Globus pallidus (tissue), 1 donor: Measurements from ENCODE around the gene NXPH4.

Experiments
- DNase-seq: peaks from one replicate; pipeline ENCODE4 v3.0.0-alpha.2; 2015; ENCODE audit warnings: low spot score

Gene NXPH4

DNA sequence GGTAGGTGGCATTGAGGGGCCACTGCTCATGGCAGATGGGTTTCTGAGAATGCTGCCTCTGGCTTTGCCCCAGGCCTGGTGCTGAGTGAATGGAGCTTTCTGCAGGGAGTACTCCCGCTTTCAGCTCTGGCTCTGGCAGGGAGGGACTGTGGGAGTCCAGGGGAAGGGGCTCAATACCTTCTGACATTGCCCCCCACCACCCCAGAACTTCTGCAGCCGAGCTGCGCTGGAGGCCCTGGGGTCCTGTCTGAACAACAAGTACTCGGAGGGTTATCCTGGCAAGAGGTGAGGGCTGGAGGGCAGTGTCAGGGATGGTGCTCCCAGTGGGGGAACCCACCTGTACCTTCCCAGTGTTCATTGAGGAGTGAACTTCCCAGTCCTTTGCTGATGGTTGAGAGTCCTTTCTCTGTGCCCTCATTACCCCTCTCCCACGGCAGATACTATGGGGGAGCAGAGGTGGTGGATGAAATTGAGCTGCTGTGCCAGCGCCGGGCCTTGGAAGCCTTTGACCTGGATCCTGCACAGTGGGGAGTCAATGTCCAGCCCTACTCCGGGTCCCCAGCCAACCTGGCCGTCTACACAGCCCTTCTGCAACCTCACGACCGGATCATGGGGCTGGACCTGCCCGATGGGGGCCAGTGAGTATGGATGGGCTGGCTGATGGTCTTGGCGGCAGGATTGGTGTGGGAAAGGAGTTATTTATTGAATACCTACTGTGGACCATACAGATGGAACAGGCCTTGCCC, 14.9 kb downstream of the NXPH4 start:
- no peak for DNase-seq

DNA sequence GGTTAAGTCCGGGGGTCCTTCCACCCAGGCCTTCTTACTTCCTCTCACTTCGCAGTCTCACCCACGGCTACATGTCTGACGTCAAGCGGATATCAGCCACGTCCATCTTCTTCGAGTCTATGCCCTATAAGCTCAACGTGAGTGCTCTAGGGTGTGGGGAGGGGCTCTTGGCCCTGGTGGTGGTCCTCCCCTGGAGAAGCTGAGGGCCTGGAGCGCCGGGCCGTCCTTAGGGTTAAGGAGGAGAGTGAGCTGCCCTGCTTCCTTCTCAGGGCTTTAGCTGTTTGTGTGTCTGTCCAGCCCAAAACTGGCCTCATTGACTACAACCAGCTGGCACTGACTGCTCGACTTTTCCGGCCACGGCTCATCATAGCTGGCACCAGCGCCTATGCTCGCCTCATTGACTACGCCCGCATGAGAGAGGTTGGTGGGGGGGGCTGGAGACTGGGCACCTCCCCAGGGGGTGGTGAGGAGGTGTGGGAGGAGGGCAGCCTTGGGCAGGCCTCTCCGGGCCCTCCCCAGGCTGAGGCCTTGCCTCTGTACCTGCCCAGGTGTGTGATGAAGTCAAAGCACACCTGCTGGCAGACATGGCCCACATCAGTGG, 15.7 kb downstream of the NXPH4 start:
- DNase-seq: no peak

DNA sequence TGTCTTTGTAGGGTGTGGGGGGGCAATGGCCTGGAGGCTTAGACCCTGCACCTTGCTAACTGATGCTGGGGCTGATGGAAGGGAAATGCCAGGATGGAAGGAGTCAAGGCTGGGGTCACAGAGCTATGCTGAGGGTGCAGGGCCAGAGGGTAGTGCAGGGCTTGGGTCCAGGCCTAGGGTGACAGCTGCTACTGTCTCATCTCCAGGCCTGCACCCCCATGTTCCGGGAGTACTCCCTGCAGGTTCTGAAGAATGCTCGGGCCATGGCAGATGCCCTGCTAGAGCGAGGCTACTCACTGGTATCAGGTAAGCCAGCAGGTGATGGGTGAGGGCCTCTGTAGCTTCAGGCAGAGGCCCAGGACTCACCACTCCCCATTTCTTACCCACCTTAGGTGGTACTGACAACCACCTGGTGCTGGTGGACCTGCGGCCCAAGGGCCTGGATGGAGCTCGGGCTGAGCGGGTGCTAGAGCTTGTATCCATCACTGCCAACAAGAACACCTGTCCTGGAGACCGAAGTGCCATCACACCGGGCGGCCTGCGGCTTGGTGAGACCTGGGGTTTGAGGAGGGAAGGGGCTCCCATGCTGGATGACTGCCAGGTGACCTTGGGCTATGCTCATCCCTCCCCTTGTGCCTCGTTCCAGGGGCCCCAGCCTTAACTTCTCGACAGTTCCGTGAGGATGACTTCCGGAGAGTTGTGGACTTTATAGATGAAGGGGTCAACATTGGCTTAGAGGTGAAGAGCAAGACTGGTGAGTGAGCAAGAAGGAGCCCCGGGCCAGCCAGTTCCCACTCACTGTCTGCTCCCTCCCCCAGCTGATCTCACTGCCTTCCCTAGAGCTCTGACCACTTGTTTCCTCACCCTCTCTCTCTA, 17.0 kb downstream of the NXPH4 start:
- no peak for DNase-seq

DNA sequence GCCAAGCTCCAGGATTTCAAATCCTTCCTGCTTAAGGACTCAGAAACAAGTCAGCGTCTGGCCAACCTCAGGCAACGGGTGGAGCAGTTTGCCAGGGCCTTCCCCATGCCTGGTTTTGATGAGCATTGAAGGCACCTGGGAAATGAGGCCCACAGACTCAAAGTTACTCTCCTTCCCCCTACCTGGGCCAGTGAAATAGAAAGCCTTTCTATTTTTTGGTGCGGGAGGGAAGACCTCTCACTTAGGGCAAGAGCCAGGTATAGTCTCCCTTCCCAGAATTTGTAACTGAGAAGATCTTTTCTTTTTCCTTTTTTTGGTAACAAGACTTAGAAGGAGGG, 17.6 kb downstream of the NXPH4 start:
- DNase-seq: no peak

- DNase-seq: no peak
Measured at GRCh38 chr12:57234571-57235016, 18.0 kb downstream of the NXPH4 start.

DNA sequence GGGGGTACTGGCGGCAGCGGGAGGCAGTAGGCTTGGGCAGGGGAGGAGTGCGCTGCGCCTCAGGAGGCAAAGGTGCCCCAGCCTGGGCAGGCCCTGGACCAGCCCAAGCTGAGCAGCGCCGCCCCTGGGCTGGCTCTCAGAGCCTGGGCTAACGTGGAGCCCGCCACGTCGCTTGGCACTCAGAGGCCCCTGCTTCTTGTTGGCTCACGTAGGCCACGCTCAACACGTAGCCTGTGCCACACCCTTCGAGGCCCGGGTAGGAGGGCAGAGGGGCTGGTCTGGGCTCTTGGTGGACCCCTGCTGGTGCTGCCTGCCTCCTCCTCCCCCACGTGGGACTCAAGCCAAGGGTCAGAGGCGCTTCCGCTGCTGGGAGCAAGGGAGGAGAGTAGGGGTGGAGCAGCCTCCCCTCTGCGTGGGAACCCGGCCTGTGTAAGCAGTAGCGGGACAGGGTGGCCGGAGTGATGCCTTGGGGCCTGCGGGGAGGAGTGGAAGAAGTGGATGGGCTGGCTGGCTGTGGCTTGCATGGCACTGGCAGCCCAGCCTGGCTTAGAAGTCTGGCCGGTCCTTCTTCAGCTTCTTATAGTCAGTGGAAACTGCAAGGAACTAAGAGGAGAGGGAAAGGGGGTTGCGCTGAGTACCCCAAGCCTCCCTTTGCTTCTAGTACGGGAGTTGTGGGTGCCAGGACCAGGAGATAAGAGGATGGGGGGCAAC, 18.6 kb downstream of the NXPH4 start:
- DNase-seq: no peak

GRCh38 chr12:57235728-57236131, 19.1 kb downstream of the NXPH4 start:
- no peak for DNase-seq

GRCh38 chr12:57236201-57236924, 19.8 kb downstream of the NXPH4 start:
- DNase-seq: no peak

GRCh38 chr12:57236925-57237595, 20.5 kb downstream of the NXPH4 start:
- DNase-seq: no peak

- no peak for DNase-seq
Measured at GRCh38 chr12:57237596-57237931, 21.0 kb downstream of the NXPH4 start.

DNA sequence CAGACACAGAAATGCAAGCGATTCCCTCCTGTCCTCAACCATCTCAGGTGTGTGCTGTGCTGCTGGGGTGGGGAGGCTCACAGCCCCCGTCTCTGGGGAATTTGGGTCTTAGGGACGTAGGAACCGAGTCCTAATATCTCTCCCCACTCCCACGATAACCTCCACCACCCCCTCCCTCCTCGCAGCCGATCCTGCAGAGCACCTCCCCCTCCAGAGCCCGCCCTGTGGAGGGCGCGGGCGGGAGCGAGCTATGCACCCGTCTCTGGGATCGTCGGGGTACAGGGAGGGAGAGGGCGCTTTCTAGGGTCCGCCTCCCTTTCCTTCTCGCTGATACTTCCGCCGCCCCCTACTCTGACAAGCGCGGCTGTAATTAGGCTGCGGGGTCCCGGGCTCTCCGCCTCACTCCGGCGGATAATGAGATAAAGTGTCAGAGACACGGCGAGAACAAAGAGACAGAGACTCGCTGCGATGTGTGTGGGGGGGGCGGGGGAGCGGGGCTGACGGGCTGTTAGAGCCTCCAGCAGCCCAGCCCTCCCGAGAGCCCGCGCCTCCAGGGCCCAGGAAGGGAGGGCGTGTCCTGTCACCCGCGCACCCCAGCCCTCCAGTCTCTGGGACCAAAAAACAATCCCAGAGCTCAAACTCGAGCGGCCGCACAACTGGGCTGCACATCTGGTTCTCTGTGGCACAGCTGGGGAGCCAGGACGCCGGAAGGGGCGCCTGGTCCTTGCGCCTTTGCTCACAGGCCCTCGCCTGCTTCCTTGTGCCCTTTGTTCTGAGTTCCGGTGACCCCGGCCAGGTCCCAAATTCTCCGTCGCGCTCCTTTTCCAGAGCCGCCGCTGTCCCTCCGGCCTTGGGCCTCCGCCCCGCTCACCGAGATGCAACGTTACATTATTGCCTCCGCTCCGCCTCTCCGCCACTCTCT, 21.6 kb downstream of the NXPH4 start:
- DNase-seq: no peak

DNA sequence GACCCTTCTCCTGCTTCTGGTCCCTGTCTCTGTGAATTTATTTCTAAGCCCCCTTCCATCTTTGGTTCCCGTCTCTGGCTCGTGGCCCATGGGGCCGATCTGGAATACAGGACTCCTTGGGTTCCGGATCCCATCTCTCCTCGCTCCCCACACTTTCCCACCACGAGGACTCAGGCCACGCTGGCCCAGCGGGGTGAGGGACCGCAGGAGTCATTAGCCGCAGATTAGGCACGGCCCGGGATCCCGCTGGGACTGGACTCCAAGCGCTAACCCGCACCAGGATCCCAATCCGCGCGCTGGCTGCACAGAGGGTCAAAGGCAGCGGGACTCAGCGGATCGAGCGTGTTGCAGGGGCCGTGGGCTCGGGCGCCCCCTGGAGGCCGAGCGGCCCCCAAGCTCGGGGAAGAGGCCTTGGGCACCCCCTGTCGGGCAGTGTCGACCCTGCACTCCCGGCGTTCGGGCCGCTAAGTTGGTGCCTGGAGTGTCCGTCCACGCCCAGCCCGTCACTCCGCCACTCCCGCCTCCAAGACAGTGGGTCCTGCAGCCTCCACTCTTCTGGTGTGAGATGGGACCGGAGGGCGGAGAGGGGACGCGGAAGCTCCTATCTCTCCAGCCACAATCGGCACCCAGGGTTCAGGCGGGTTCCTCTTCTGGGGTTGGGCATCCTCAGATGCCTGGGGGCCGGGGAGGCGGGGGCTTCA, 22.4 kb downstream of the NXPH4 start:
- DNase-seq: peak; percentile 78

DNA sequence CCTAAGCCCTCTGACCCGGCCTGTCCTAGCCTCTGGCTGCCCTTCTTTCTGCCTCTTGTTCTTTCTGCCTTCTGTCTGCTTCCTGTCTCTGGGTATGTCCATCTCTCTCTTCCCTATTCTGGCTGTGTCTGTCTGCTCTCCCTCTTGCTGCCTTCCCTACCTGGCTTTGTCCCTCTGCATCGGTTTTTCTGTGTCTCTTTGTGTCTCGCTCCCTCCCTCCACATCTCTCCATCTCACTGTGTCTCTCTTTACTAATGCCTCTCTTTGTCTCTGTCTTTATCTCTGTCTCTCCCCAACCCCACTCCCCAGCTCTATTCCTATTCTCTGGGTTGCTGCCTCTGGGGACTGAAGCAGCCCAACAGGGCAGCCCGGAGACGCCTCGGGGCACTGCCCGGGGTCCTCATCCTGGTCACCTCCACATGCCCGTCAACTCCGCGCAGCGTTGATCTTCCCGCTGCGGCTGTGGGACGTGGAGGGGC, 23.0 kb downstream of the NXPH4 start:
- no peak for DNase-seq

GRCh38 chr12:57240066-57240921, 23.7 kb downstream of the NXPH4 start:
- no peak for DNase-seq

- no peak for DNase-seq
Measured at GRCh38 chr12:57240926-57241401, 24.4 kb downstream of the NXPH4 start.

GRCh38 chr12:57241402-57242310, 25.1 kb downstream of the NXPH4 start:
- DNase-seq: no peak

DNA sequence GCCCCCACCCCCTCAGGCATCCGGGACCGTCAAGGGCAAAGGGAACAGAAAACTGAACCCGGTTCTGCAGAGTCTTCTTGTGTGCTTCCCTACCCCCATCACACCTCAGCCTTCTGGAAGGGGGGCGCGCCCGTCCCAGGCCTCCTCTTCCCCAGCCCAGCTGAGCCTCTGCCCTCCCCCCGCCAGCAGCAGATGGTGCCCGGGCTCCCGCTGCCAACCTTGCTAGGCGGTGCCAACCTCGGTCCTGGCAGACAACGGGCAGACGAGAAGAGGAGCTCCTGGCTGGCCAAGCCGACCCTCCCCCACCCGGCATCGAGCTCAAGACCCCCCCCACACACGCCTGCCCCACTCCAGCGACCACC, 25.7 kb downstream of the NXPH4 start:
- no peak for DNase-seq
